GM13976 (cell line): ENCODE results near the gene RIC8A.

Experiments
- DNase-seq: peaks from one replicate; pipeline ENCODE4 v3.0.0; 2012; ENCODE audit warnings: low spot score
- CTCF ChIP-seq: IDR thresholded peaks from 2 replicates; pipeline ENCODE4 v1.5.1; 2012; ENCODE audit warnings: borderline replicate concordance, mild to moderate bottlenecking; ENCODE audit not compliant: insufficient read depth; ENCODE audit errors: extremely low read depth, missing control alignments, control extremely low read depth
- in situ Hi-C: fragments of 300-500 bp; cut with MboI; formaldehyde crosslinking; loops from one replicate; pipeline ENCODE4 v1.12.0; 2022; ENCODE audit warnings: low sequenced_read_pairs, mixed read lengths, inconsistent platforms; ENCODE audit not compliant: unreplicated experiment

RIC8A gene

DNA sequence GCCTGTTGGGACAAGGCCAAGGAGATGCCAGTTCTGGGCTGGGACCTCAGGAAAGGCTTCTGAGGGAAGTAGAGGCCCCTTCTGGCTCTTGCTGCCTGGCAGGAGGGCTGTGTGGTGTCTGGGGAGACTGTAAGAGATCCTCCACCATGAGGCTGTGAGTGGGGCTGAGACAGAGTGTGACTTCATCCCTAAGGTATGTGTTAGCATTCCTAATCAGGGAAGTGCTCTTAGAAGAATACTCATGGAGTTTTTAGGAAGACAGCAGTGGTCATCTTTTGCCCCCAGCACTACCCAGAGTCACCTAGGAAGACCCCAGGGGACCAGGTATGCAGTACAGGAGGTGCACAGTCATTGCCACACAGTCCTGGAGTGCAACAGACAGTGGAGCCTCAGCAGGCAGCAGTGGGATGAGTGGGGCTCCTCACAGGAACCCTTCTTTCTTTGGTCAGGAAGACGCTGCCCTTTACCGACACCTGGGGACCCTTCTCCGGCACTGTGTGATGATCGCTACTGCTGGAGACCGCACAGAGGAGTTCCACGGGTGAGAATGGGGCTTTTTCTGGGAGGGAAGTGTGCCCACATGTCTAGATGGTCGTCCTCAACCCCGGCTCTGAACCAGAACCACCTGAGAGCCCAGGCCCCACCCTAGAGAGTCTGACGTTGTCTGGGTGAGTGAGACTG is 2.8 kb downstream of the RIC8A start:
- TF ChIP-seq CTCF: no peak
- in situ Hi-C loops: no loop called here
- no peak for DNase-seq

DNA sequence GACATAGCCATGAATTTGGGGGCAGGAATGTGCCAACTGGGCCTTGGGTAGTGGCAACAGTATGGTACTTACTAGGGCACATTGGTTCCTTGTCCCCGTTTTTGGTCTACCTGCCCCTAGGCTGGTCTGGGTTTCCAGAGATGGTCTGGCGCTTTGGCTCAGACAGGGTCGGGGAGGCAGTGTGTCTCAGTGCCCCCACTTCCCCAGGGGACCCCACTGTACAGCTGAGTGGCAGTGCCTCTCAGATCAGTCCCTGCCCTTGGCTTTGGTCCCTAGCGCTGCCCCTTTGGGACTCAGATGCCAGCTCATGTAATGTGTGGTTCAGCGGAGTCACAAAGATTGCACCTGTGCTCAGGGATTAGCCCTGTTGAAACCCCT is 3.3 kb downstream of the RIC8A start:
- in situ Hi-C loops: no loop called here
- no peak for TF ChIP-seq CTCF
- no peak for DNase-seq

GRCh38 chr11:211295-211694 is 3.8 kb downstream of the RIC8A start:
- no peak for TF ChIP-seq CTCF
- no peak for DNase-seq
- in situ Hi-C loops: no loop called here

GRCh38 chr11:211741-212140 is 4.2 kb downstream of the RIC8A start:
- in situ Hi-C loops: no loop called here
- TF ChIP-seq CTCF: no peak
- DNase-seq: no peak

GRCh38 chr11:212150-213100 is 4.9 kb downstream of the RIC8A start:
- no peak for TF ChIP-seq CTCF
- in situ Hi-C loops: no loop called here
- no peak for DNase-seq

- no peak for DNase-seq
- in situ Hi-C loops: no loop called here
- TF ChIP-seq CTCF: no peak
These were observed 5.6 kb downstream of the RIC8A start for GRCh38 chr11:213111-213510.
